HG03103 (cell line): ENCODE results near the gene EEF1A2.

ENCODE experiments used
- ATAC-seq: cut with Tn5 transposase; IDR thresholded peaks from one replicate; pipeline ENCODE4 v1.9.1; 2021; ENCODE audit warnings: low read depth; ENCODE audit not compliant: unreplicated experiment

EEF1A2 gene

DNA sequence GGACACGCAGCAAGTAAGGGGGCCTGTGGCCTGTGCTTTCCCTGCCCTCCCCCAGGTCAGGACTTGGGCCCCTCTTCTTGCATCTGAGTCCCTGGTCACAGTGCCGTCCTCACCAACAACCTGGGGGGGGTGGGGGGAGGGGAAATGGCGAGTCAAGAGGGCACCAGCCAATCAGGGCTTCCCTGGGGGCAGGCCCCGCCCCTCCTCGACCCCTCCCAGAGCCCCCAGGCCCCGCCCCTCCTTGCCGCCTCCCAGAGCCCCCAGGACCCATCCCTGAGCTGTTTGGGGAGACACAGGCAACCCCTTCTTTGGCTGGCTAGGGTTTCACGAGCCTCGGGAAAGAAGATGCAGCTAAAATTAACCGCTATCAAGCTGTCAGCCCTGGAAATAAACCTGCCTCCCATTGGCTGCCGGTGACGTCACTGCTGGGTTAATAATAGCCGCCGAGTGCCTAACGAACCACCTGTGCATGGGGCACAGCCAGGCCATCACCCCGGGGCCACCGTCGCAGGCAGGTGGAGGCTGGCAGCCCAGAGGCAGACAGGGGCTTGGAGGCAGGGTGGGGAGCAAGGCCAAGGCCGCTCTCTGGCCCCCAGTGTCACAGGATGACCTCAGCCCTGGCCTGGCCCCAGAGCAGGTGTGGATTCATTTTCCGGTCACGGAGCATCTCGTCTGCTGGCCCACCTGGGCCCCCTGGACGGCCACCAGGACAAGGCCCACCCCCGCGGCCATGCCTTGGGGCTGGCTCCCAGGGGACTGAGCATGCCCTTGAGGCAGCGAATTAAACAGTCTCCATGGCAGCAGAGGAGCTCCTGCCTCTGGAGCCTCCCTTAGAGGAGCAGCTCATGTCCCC, 3.2 kb upstream of the EEF1A2 start:
- no peak for ATAC-seq

DNA sequence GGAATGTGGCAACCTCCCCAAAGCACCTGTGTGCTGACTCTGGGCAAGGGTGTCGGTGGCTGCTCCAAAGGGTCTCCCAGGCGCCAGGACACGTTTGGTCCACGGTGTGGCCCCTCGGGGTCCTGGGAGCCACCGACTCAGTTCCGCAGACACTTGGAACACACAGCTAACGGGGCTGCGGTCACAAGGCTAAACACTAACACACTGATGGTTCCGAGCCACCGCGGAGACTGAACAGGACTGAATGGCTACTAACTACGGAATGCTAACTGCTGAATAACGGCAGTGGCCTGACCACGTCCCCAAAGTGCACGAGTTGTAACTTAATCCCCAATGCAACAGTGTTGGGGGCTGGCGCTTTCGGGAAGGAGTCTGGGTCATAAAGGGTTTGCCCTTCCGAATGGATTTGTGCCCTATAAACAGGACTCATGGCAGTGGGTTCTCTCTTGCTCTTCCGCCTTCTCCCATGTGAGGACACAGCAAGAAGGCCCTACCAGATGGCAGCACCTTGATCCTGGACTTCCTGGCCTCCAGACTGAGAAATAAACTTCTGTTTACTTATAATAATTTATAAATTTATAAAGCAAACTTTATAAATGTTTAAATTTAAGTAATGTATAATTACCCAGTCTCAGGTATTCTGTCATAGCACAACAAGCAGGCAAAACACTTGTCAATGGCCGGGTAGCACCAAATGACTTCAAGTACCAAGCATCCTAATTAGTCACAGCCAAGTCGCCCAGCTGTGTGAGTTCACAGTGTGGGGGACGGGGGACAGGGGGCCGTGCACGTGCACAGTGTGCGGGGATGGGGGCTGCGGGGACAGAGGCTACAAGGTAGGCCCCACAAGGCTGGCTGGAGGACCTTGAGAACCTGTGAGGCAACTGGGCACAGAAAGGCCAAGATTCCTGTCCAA, 2.3 kb upstream of the EEF1A2 start:
- ATAC-seq = no peak

DNA sequence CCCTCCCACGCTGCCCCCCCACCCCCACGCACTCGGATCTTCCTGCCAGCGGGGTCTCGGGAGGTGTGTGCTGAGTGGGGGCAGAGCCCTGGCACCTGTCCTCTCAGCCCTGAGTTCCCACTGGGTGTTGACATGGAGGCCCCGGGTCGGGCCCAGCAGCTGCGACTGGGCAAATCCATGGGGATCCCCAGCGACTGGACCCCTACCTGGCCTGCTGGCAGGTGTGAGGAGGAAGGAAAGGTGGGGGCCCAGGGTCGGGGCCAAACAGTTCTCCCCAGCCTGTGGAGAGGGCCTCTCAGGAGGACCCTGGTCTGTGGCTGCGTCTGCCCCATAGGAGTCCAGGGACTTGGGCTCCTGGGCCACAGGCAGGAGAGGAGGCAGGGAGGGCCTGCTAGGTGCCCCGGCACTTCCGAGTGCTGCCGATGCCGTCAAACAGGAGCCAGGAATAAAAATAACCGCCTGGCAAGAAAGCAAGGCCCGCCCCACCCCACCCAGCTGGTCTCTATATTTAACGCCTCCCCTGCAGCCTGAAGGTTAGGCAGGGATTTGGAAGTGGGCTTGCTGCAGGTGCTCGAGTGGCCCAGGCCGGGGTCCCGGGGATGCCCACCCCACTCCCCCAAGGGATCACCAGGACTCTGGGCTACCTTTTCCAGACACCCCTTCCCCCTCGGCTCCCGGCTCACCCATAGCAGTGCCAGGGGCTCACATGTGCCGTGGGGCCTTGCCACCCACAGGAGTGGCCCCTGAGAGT, 1.4 kb upstream of the EEF1A2 start:
- ATAC-seq = no peak

DNA sequence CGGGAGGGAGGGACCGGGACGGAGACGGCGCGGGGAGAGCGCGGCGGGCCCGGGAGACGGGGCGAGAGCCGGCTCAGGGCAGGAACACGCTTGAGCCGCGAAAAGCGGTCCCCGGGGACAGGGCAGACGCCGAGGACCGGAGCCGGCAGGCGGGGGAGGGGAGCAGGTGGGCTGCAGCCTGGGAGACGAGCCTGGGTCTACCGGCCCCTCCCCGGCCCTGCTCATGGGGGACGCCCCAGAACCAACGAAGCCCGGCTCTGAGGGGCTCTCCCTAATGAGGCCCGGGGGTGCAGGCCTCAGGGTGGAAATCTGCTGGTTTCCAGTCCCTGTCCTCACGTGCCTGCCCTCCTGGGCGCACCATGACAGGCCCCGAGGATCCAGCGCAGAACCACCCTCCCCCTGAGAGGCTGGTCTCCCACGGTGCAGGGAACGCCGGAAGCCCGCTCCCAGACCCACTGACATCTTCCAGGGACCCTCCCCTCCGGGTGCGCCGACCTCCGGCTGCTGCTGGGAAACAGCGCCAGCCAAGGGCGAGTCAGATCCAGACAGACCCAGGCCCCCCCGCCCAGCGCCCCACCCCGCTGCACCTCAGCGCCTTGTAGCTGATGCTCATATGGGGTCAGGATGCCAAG, 571 bp upstream of the EEF1A2 start:
- no peak for ATAC-seq

DNA sequence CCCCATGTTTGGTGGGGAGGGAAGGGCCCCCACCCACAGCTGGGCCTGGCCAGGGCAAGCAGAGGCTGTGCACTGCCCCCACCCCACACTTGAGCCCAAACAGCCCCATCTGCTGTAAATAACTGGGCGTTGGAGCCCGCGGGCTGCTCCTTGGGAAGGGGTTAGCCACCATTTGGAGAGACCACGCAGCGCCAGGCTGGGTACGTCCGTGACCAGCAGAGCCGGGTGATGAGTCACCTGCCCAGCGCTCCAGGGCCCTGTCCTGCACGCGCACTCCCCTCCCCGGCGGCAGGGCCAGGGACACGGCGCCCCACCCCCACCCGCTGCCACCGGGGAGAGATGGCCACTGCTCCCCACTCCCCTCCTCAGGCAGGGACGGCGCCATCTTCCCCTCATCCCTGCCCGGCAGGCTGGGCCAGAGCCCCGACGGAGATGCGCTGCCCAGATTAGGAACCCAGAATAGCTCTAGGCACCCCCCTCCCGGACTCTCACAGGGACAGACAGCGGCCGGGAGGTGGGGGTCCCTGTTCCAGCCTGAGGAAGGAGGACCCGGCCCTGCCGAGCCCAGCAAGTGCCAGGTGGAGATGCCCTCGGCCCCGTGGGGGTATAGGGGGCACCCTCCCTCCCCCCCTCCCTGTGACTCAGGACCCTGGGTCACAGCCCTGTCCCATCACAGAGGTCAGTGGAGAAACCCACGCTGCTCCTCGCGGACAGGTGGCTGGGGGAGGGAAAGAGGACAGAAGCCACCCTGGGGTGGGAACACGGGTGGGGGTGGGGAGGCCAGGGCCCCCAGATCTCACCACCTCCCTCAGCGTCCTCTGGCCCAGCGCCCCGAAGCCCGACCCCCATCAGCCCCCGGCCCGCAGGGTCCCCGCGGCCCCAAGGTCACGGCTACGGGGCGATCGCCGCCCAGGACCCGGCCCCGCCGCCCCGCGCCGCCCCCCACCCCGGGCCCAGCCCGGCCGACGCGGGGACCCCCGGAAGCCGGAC, 642 bp downstream of the EEF1A2 start:
- no peak for ATAC-seq

DNA sequence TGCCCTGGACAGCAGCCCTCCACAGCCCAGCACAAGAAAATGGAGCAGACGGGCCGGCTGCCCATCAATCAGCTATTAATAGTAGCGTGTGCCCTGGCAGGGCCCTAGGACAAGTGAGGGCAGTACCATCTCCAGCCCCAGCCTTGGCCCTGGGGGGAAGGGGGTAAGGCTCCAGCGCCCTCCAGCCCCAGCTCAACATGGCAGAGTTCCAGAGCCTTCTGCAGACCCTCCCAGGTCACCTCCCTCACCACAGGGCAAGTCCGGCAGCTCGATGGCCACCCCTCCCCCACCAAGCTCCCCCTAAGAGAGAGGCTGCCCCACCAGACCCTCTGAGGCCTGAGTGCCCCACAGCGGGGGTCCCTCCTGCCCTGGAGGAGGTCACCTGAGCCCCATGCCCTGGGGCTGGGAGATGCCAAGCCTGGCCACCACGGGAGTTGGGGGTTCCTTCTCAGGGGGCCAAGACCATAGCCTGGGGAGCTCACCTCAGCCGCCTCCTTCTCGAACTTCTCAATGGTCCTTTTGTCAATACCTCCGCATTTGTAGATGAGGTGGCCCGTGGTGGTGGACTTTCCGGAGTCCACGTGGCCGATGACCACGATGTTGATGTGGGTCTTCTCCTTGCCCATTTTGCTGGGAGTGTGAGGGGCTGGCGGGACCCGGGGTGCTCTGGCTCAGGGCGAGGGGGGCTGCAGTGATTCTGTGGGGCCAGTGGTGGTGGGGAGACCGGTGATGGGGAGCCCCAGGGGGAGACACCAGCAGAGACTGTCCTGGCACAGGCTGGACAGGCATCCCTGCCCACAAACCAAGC, 1.5 kb downstream of the EEF1A2 start:
- no peak for ATAC-seq

DNA sequence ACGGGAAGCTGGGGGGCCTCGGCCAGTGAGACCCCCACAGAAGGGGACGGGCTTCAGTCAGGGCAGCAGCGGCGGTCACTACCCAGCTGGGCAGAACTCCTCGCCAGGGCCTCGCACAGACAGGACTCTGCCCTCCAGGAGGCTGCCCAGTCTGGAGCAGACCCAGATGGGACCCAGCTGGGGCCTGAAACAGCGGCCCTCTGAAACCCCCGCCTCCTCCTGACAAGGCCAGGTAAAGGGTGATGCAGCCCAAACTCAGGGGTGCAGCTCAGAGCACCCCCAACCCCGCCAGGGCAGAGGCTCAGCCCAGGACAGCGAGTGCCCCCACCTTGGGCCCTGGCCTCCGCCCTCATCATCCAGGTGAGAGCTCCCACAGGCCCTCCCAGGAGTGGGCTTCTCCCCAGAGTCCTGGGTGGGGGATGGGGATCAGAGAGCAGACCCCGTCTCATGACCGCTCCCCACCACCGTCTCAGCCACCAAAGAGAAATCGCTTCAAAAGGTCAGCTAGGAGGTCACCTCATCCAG, 2.2 kb downstream of the EEF1A2 start:
- ATAC-seq = no peak

DNA sequence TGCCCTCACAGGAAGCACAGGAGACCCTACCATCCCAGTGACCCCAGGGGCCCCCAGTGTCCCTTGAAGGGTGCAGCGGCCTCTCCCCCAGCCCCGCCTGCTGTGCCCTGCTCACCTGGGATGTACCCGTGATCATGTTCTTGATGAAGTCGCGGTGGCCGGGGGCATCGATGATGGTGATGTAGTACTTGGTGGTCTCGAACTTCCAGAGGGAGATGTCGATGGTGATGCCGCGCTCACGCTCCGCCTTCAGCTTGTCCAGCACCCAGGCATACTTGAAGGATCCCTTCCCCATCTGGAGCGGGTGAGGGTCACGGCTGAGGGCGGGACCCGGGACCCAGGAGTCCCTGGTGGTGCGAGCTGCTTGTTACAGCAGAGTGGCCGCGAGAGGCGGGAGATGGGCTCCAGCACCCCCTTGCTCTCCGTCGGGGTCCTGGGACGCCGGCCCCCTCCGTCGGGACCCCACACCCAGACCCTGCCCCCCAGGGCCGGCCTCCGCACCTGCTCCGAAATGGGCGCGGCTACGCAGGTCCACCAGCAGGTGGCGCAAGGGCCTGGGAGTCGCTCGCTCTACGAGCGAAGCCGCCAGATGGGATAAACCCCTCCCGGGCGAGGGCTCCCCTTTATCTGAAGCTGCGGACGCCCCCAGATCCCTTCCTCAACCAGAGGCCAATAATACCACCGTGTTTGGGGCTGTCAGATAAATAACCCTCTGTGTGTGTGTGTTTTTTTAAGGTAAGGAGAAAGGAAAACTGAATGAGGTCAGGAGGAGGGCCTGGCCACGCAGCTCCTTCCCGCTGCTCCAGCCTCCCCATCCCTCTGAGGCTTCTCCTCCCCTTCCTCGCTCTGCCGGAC, 2.9 kb downstream of the EEF1A2 start:
- ATAC-seq = no peak

DNA sequence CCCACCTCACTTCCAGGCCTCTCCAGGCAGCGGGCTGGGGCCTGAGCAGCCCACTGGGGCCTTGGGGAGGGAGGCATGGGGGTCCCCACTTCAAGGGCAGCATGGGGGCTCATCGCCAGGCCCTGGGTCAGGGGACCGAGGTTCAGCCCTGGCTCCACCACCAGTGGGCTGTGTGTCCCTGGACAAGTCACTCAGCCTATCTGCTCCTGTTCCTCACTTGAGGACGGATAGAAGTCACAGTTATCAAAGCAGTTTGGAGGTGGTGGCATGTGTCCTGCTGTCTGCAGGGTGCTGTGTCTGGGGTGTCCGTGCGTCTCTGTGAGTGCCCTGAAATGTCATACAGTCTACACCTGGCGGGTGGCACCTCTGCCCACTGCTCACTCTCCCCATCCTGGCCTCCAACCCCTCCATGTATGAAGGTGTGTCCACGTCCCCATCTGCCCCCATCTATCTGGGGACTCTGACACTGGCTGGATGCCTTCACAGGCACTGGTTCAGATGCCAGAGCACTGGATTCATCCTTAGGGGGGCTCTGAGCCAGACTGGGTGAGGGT, 3.6 kb downstream of the EEF1A2 start:
- no peak for ATAC-seq

DNA sequence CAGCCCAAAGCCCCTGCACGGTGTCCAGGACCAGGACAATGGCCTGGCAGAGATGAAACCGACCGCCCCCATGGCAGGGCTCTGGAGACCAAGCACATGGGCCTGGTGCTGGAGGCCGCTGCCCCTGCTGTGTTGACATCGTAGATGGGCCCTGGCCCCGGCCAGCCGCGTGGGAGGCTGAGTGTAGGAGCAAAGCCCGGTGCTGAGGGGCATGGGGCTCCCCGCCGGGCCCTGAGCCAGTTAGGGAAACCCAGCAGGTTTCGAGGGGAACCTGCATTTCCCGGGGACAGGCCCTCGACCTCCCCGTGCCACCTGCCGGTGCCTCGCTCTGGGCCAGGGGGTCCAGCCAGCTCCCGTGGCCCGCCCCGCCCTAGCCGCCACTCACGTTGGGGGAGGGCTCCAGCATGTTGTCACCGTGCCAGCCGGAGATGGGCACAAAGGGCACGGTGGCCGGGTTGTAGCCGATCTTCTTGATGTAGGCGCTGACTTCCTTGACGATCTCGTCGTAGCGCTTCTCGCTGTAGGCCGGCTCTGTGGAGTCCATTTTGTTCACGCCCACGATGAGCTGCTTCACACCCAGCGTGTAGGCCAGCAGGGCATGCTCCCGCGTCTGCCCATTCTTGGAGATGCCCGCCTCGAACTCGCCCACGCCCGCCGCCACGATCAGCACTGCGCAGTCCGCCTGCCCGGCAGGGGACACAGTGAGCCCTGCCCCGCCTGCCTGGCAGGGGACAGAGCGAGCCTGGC, 4.3 kb downstream of the EEF1A2 start:
- ATAC-seq = no peak

DNA sequence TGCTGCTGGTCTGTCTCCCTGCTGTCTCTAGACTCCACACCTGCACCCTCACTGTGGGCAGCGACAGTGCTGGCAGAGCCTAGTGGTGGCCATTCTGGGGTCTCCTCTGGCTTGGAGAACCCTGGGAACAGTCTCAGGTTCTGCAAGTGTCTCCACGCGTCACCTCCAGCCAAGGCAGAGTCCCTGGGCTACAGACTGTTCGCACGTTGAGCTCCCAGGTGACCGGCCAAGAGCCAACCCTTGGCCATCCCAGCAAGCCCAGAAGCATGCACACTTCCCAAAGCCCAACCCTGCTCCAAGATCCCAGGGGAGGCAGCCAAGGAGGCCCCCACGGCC, 4.8 kb downstream of the EEF1A2 start:
- no peak for ATAC-seq

DNA sequence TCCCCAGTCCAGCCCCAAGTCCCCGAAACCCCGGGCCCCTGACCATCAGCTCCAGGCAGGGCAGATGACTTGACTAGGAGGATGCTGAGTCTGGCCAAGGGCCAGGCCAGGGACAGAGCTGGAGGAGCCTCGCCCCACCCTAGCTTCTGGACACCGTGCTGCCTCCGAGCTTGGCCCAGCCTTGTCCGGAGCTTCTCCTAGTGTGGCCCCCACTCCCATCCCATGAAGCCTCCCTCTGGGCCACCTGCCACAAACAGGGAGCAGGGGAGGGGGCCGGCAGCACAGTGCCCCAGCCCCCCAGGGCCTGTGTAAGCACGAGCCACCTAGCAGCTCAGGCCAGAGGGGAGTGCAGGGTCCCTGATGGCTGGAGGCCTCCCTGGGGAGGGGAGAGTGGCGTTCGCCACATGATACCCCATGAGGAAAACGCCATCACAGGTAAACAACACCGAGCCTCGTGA, 5.3 kb downstream of the EEF1A2 start:
- ATAC-seq = no peak

DNA sequence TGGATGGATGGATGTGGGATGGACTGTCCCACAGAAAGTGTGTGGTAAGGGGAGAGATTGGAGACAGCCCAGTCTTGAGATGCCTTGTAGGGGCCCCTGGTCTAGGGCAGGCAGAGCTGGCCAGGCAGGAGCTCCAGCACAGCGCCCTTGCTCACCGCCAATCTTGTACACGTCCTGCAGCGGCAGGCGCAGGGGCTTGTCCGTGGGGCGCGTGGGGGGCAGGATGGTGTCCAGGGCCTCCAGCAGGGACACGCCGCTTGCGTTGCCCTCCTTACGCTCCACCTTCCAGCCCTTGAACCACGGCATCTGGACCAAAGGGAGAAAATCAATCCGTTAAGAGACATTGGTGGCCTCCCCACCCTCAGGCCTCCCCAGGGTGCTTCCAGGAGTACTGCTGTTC, 5.9 kb downstream of the EEF1A2 start:
- ATAC-seq = no peak

DNA sequence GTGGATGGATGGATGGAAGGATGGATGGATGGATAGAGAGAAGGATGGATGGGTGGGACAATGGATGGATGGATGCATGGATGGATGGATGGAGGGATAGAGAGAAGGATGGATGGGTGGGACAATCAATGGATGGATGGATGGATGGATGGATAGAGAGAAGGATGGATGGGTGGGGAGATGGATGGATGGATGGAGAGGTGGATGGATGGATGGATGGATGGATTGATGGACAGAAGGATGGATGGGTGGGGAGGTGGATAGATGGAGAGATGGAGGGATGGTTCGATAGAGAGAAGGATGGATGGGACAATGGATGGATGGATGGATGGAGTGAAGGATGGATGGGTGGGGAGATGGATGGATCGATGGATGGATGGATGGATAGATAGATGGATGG, 6.4 kb downstream of the EEF1A2 start:
- no peak for ATAC-seq

DNA sequence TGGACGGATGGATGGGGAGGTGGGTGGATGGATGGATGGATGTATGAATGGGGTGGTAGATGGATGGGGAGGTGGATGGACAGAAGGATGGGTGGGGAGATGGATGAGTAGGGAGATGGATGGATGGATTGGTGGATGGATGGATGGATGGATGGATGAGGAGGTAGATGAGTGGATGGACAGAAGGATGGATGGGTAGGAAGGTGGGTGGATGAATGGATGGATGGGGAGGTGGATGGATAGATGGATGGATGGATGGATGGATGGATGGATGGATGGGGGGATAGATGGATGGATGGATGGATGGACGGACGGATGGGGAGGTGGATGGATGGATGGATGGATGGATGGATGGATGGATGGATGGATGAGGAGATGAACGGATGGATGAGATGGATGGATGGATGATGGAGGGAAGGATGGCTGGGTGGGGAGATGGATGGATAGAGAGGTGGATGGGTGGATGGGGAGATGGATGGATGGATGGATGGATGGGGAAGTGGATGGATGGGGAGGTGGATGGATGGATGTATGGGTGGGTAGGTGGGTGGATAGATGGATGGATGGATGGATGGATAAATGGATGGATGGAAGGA, 7.2 kb downstream of the EEF1A2 start:
- no peak for ATAC-seq

DNA sequence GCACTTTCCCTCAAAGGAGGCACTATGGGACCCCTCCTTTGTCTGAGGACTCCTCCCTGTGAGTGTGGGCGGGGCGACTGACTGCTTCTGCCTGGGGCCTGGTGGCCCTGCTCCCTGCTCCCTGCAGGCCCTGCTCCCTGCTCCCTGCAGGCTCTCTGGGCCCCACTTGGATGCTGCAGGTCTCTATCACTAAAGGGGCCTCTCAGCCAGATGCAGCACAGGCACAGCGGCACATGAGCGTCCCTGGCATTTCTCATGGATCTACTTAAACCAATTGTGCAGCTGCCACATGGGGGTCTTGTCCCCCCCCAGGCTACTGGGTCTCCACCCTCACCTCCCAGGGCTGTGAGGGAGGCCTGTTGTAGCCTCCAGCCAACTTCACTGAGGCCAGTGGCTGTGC, 7.8 kb downstream of the EEF1A2 start:
- ATAC-seq = no peak
